ENCODE results near the gene LSM7.
A peak's percentile ranks its signal among the peaks of the same experiment; 100 is the strongest.

LSM7 gene

GRCh38 chr19:2338055-2338615 is 9.7 kb upstream of the LSM7 start:
- DNase-seq, result no peak

GRCh38 chr19:2337329-2337707 is 8.9 kb upstream of the LSM7 start:
- no peak for DNase-seq

GRCh38 chr19:2336528-2337328 is 8.3 kb upstream of the LSM7 start:
- DNase-seq, result no peak

- no peak for DNase-seq
Measured at GRCh38 chr19:2335848-2336247, 7.5 kb upstream of the LSM7 start.

GRCh38 chr19:2334986-2335846 is 6.8 kb upstream of the LSM7 start:
- DNase-seq, result no peak

GRCh38 chr19:2334426-2334825 is 6.0 kb upstream of the LSM7 start:
- no peak for DNase-seq

- peak; percentile 43 to 72 for DNase-seq
Measured at GRCh38 chr19:2333807-2334211, 5.4 kb upstream of the LSM7 start.

- DNase-seq, result peak in 1 of 2 donors; percentile 34
Measured at GRCh38 chr19:2333027-2333806, 4.8 kb upstream of the LSM7 start.

- DNase-seq, result no peak
Measured at GRCh38 chr19:2332341-2333026, 4.1 kb upstream of the LSM7 start.

- no peak for DNase-seq
Measured at GRCh38 chr19:2331601-2332246, 3.3 kb upstream of the LSM7 start.

- no peak for DNase-seq
Measured at GRCh38 chr19:2330632-2331284, 2.4 kb upstream of the LSM7 start.

- no peak for DNase-seq
Measured at GRCh38 chr19:2330255-2330631, 1.9 kb upstream of the LSM7 start.

GRCh38 chr19:2329501-2329916 is 1.1 kb upstream of the LSM7 start:
- DNase-seq, result no peak

- DNase-seq, result no peak
Measured at GRCh38 chr19:2329149-2329478, 728 bp upstream of the LSM7 start.

- DNase-seq, result peak; percentile 92 to 93
Measured at GRCh38 chr19:2327773-2328400, 499 bp downstream of the LSM7 start.

GRCh38 chr19:2326699-2327360 is 1.6 kb downstream of the LSM7 start:
- DNase-seq, result no peak

GRCh38 chr19:2325281-2326046 is 2.9 kb downstream of the LSM7 start:
- no peak for DNase-seq

GRCh38 chr19:2324220-2324948 is 4.0 kb downstream of the LSM7 start:
- no peak for DNase-seq

- no peak for DNase-seq
Measured at GRCh38 chr19:2323707-2324106, 4.7 kb downstream of the LSM7 start.

All from inflammatory macrophage (primary cell).